Measurements from ENCODE around the gene CCDC71L. TPM values are rescaled to one million over a fixed set of nuclear protein-coding genes. Genes with fewer than 3 reads are reported as not detected.
"Not testable (repeated sequence)": the region's sequence is repeated elsewhere in the genome, so short reads cannot be mapped to it uniquely, and the experiment has no call there.

Gene CCDC71L
- total RNA-seq: 10 to 100 TPM; 15.8 to 16.0 TPM
- polyA plus RNA-seq: 1 to 10 TPM; 3.2 to 5.0 (median 4.9) TPM
- total RNA-seq: 8.4 to 29.3 (median 22.3) reads per million in 6 experiments

DNA sequence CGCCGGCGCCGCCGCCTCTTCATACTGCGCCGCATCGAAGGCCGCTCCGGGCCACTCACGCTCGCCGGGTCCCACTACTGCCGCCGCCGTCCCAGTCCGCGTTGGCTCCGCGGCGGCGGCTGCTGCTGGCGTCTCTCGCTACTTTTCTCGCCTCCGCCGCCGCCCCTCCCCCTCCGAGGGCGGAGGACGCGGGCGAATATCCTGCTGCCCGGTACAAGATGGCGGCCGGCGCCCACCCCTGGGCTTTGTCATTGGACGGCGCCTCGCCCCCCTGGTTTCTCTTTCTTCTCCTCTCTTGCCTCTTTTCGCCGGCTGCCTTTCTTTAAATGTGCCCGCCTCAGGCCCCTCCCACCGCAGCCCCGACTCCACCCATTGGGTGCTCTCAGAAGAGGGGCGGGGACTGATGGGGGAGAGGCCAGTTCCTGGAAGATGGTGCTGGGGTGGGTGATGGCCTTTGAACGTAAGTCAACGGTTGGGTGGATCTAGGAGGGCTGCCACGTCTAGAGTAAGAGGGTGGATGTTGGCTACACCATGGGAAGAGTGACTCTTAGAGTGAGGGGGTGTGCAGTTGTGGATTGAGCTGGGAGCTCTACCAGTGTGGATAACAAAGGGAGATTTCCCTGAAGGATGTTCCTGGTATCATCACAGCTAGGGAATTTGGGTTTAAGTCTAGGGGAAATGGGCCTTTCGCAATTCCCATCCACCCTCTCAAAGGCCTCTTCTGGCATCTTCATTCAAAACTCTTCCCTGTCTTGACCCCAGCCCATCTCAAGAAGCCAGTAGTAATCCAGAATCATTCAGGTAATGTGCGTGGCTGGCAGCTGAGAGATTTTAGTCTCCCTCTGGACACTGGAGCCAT is at the start of gene CCDC71L:
Gene CCDC71L (minus strand): TSS at position 297 of the 859 bp plus-strand sequence. CDS start 262 bp downstream, at position 35.
- POLR2A ChIA-PET: interaction anchor here (0.7 to 1.3 kb wide), 8 partner anchors 10 to 962 kb away, joined by 3 to 7 read pairs (median 4); partner anchors contain the start of genes HBP1 and PIK3CG
- Mint-ChIP-seq H3K4me3 (peak within 1 kb of the TSS; percentile 86 to 96 (median 92)), H3K4me1 (peaks cover 10 to 29% (median 22%) of the 10 kb centered on the region in 4 donors), H3K9me3 (no peaks in the 10 kb centered on the region), H3K36me3 (no peaks in the 10 kb centered on the region), H3K27ac (peak within 1 kb of the TSS; percentile 91 to 98 (median 95)), H3K27me3 (no peaks in the 10 kb centered on the region)
- DNase-seq (peak; percentile 69 to 94 (median 87)), ATAC-seq (peak; percentile 76 to 82)

- ATAC-seq, H3K4me3 Mint-ChIP-seq, POLR2A ChIA-PET, DNase-seq, H3K27me3 Mint-ChIP-seq, H3K9me3 Mint-ChIP-seq, H3K27ac Mint-ChIP-seq, H3K36me3 Mint-ChIP-seq: not testable (repeated sequence)
- H3K4me1 Mint-ChIP-seq: peaks cover under 1 to 12% (median 5%) of the 10 kb centered on the region in 4 donors
Measured at GRCh38 chr7:106709604-106710003, 48.6 kb upstream of the CCDC71L start.

- Mint-ChIP-seq H3K27me3 (peaks cover 0 to 2% (median 2%) of the 10 kb centered on the region in 5 donors), H3K4me3 (peak overlapping the region in 9 of 10 donors; percentile 13 to 56 (median 27)), H3K36me3 (no peaks in the 10 kb centered on the region), H3K9me3 (peaks cover 0 to 3% (median under 1%) of the 10 kb centered on the region in 9 donors), H3K4me1 (peaks cover 6 to 16% (median 13%) of the 10 kb centered on the region in 4 donors), H3K27ac (peak overlapping the region; percentile 2 to 86 (median 76))
- peak; percentile 65 to 79 for ATAC-seq
- POLR2A ChIA-PET: interaction anchor here (0.5 kb wide), 1 partner anchor 1244 kb away, joined by 3 read pairs; no protein-coding TSS in a partner anchor
- peak in 3 of 10 donors; percentile 1 to 23 (median 17) for DNase-seq
Measured at GRCh38 chr7:106704000-106704840, 43.3 kb upstream of the CCDC71L start.

DNA sequence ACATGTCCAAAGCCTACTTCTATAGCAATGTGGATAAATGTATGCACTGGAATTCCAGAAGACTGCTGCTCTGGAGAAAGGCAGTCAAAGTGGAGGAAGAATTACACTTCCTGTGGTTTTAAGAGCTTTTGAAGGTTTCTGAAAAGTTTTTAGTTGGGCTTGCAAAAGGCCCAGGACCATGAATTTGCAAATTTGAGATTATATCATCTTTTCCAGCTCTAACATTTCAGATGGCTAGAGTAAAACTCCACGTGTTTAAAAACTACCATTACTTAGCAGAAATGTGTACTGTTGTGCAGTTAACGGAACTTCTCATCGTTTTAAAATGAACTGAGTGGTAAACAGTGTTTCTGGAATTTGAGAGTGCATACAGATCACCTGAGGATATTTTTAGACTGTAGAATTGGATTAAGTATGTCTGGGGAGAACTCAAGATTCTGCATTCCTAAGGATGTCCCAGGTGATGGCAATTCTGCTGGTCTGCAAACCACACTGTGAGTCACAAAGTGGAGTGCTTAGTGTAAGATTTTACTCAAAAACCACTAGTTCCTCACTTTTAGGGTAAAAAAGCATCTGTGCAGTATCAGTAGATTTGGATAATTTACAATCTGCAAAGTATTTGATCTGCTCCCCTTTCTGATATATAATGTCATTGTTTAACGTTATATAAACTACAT is 32.9 kb upstream of the CCDC71L start:
- peaks cover 0 to 1% (median 0%) of the 10 kb centered on the region in 5 donors for H3K27me3 Mint-ChIP-seq
- ATAC-seq (no peak), DNase-seq (no peak)
- POLR2A ChIA-PET: no interaction called here
- peaks cover 5 to 13% (median 8%) of the 10 kb centered on the region in 4 donors for H3K4me1 Mint-ChIP-seq
- H3K36me3 Mint-ChIP-seq: peaks cover 0 to 3% (median 0%) of the 10 kb centered on the region in 3 donors
- H3K9me3 Mint-ChIP-seq: peaks cover 0 to 9% (median 5%) of the 10 kb centered on the region in 9 donors
- H3K4me3 Mint-ChIP-seq: no peak overlapping the region
- H3K27ac Mint-ChIP-seq: no peak overlapping the region

GRCh38 chr7:106692450-106693051 is 31.6 kb upstream of the CCDC71L start:
- H3K36me3 Mint-ChIP-seq: peaks cover 0 to 5% (median 2%) of the 10 kb centered on the region in 3 donors
- H3K9me3 Mint-ChIP-seq: peaks cover 0 to 18% (median 10%) of the 10 kb centered on the region in 9 donors
- peaks cover 5 to 13% (median 8%) of the 10 kb centered on the region in 4 donors for H3K4me1 Mint-ChIP-seq

DNA sequence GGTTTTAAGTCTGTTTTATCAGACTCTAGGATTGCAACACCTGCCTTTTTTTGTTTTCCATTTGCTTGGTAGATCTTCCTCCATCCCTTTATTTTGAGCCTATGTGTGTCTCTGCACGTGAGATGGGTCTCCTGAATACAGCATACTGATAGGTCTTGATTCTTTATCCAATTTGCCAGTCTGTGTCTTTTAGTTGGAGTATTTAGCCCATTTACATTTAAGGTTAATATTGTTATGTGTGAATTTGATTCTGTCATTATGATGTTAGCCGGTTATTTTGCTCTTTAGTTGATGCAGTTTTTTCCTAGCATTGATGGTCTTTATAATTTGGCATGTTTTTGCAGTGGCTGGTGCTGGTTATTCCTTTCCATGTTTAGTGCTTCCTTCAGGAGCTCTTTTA is 27.2 kb upstream of the CCDC71L start:
- H3K4me3 Mint-ChIP-seq, POLR2A ChIA-PET, H3K27ac Mint-ChIP-seq, DNase-seq, H3K4me1 Mint-ChIP-seq, H3K36me3 Mint-ChIP-seq, ATAC-seq: not testable (repeated sequence)
- H3K9me3 Mint-ChIP-seq: peaks cover 0 to 24% (median 13%) of the 10 kb centered on the region in 9 donors
- H3K27me3 Mint-ChIP-seq: peaks cover 0 to 10% (median 1%) of the 10 kb centered on the region in 5 donors

More at GRCh38 chr7:106692450-106693051, 31.6 kb upstream of the CCDC71L start:
- DNase-seq: no peak
- H3K27ac Mint-ChIP-seq: no peak overlapping the region
- no peak overlapping the region for H3K4me3 Mint-ChIP-seq
- H3K27me3 Mint-ChIP-seq: peaks cover 0 to 9% (median 1%) of the 10 kb centered on the region in 5 donors
- POLR2A ChIA-PET: no interaction called here
- ATAC-seq: no peak

DNA sequence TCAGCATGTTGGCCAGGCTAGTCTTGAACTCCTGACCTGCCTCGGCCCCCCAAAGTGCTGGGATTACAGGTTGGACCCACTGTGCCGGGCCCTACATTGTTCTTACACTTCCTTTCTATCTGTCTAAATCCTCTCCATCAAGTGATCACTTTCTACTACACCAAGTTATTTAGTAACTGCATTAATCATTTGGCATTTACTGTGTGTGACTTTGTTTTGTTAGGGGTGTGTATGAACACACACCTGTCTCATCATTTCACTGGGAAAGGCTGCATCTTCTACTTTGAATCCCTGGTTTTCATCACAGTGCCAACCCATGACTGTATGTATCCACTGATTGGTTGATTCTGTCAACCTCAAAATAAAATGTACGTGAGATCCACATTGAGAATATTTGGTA is 23.0 kb upstream of the CCDC71L start:
- DNase-seq (no peak), ATAC-seq (no peak)
- no peak overlapping the region for H3K27ac Mint-ChIP-seq
- no peak overlapping the region for H3K4me3 Mint-ChIP-seq
- peaks cover 0 to 8% (median 4%) of the 10 kb centered on the region in 3 donors for H3K36me3 Mint-ChIP-seq
- H3K4me1 Mint-ChIP-seq: peaks cover 0 to 9% (median 1%) of the 10 kb centered on the region in 4 donors
- peaks cover 0 to 10% (median 1%) of the 10 kb centered on the region in 5 donors for H3K27me3 Mint-ChIP-seq
- peaks cover 0 to 20% (median 13%) of the 10 kb centered on the region in 9 donors for H3K9me3 Mint-ChIP-seq
- POLR2A ChIA-PET: no interaction called here

- H3K4me3 Mint-ChIP-seq: no peak overlapping the region
Measured at GRCh38 chr7:106681815-106682495, 21.0 kb upstream of the CCDC71L start.

DNA sequence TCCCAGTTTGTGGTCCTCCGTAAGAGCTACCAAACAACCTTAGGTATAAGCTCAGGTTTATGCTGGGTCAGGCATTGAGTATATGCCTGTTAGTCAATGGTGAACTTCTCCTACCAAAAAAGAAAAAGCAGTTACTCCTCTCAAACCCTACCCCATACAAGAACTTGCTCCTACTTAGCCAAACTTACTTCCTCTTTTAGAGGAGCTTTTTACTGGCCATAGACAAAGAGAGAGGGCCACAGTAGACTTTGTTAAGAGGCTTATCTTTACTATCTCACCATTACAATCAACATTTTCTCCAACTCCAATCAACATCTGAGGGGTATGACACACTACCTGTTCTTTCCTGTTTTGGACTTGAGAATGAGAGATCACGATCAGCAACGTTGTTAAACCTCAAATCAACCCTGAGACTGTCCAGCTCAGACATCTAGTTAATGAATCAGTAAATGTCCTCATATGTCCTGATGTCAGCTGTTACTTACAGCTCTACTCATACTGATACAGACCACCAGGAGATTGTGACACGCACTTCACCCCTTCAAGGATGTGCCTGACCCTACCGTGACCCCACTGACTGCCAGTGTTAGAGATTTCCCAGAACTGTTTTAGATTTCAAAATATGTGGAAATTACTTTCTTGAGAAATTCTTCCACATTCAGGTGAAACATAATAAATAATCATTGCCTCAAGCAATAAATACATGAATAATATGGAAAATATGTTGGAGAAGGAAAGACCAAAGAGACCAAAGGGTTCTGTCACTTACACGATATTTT is 18.4 kb upstream of the CCDC71L start:
- no peak for DNase-seq
- POLR2A ChIA-PET: no interaction called here
- H3K4me3 Mint-ChIP-seq: no peak overlapping the region
- ATAC-seq: no peak
- no peaks in the 10 kb centered on the region for H3K36me3 Mint-ChIP-seq
- H3K27ac Mint-ChIP-seq: peak overlapping the region in 2 of 10 donors; percentile 2 to 22
- H3K4me1 Mint-ChIP-seq: peaks cover 0 to 9% (median 1%) of the 10 kb centered on the region in 4 donors
- H3K27me3 Mint-ChIP-seq: no peaks in the 10 kb centered on the region
- H3K9me3 Mint-ChIP-seq: peaks cover 0 to 2% (median 0%) of the 10 kb centered on the region in 9 donors

More at GRCh38 chr7:106681815-106682495, 21.0 kb upstream of the CCDC71L start:
- peaks cover 0 to 3% (median 2%) of the 10 kb centered on the region in 9 donors for H3K9me3 Mint-ChIP-seq
- H3K36me3 Mint-ChIP-seq: peaks cover 0 to 2% (median 0%) of the 10 kb centered on the region in 3 donors
- H3K27ac Mint-ChIP-seq: no peak overlapping the region
- H3K4me1 Mint-ChIP-seq: peaks cover 0 to 9% (median 1%) of the 10 kb centered on the region in 4 donors
- POLR2A ChIA-PET: no interaction called here
- no peak for ATAC-seq
- no peaks in the 10 kb centered on the region for H3K27me3 Mint-ChIP-seq
- no peak for DNase-seq

- ATAC-seq: no peak
- DNase-seq: no peak
- Mint-ChIP-seq H3K4me3 (no peak overlapping the region), H3K27me3 (no peaks in the 10 kb centered on the region), H3K36me3 (no peaks in the 10 kb centered on the region), H3K9me3 (peaks cover 0 to 2% (median 0%) of the 10 kb centered on the region in 9 donors), H3K27ac (no peak overlapping the region), H3K4me1 (peaks cover 0 to 9% (median 1%) of the 10 kb centered on the region in 4 donors)
- POLR2A ChIA-PET: no interaction called here
Measured at GRCh38 chr7:106678795-106679152, 17.8 kb upstream of the CCDC71L start.

DNA sequence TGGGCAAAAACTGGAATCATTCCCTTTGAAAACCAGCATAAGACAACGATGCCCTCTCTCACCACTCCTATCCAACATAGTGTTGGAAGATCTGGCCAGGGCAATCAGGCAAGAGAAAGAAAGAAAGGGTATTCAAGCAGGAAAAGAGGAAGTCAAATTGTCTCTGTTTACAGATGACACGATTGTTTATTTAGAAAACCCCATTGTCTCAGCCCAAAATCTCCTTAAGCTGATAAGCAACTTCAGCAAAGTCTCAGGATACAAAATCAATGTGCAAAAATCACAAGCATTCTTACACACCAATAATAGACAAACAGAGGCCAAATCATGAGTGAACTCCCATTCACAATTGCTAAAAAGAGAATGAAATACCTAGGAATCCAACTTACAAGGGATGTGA is 15.5 kb upstream of the CCDC71L start:
- H3K27ac Mint-ChIP-seq, H3K27me3 Mint-ChIP-seq, H3K9me3 Mint-ChIP-seq, H3K36me3 Mint-ChIP-seq, DNase-seq, ATAC-seq, H3K4me3 Mint-ChIP-seq, POLR2A ChIA-PET, H3K4me1 Mint-ChIP-seq: not testable (repeated sequence)
